Astrocyte (in vitro differentiated cells and primary cell): ENCODE results near the gene ULBP2. TPM values are rescaled to one million over a fixed set of nuclear protein-coding genes. Genes with fewer than 3 reads are reported as not detected.
"Not testable (repeated sequence)": the region's sequence is repeated elsewhere in the genome, so short reads cannot be mapped to it uniquely, and the experiment has no call there.

Source experiments
- DNase-seq: peaks from one replicate; pipeline ENCODE4 v3.0.0-alpha.2; 2010; ENCODE audit warnings: low read depth
- FAIRE-seq: peaks from 2 replicates; lab custom pipeline; 2011; peaks lifted over from hg19 to GRCh38; lab: Jason Lieb, UNC
- H2AFZ ChIP-seq: 2 replicates; pipeline ENCODE4 v1.6.0; 2012; ENCODE audit warnings: low read depth, low read length, inconsistent platforms
- H3K27ac ChIP-seq: 2 replicates; pipeline ENCODE4 v1.5.1; 2011; ENCODE audit warnings: low read depth, low read length, inconsistent platforms
- H3K27me3 ChIP-seq: 2 replicates; pipeline ENCODE4 v1.6.0; 2011; ENCODE audit warnings: low read length, inconsistent platforms; ENCODE audit not compliant: insufficient read depth
- H3K36me3 ChIP-seq: 2 replicates; pipeline ENCODE4 v1.5.1; 2011; ENCODE audit warnings: low read length, inconsistent platforms; ENCODE audit not compliant: insufficient read depth
- H3K4me1 ChIP-seq: 2 replicates; pipeline ENCODE4 v1.5.1; 2011; ENCODE audit warnings: low read length, inconsistent platforms; ENCODE audit not compliant: insufficient read depth
- H3K4me2 ChIP-seq: 2 replicates; pipeline ENCODE4 v1.6.0; 2012; ENCODE audit warnings: low read length, inconsistent platforms
- H3K4me3 ChIP-seq: 2 replicates; pipeline ENCODE4 v1.5.1; 2011; ENCODE audit warnings: low read depth, mild to moderate bottlenecking, low read length, inconsistent platforms; ENCODE audit not compliant: insufficient read depth
- H3K79me2 ChIP-seq: 2 replicates; pipeline ENCODE4 v1.6.0; 2012; ENCODE audit warnings: mild to moderate bottlenecking, low read length, inconsistent platforms; ENCODE audit not compliant: insufficient read depth
- H3K9ac ChIP-seq: 2 replicates; pipeline ENCODE4 v1.6.0; 2012; ENCODE audit warnings: mild to moderate bottlenecking, low read length, inconsistent platforms
- H3K9me3 ChIP-seq: 2 replicates; pipeline ENCODE4 v1.5.1; 2012; ENCODE audit warnings: low read depth, mild to moderate bottlenecking, low read length, inconsistent platforms; ENCODE audit not compliant: insufficient read depth
- H4K20me1 ChIP-seq: 2 replicates; pipeline ENCODE4 v1.6.0; 2012; ENCODE audit warnings: low read length, inconsistent platforms; ENCODE audit not compliant: insufficient read depth
- H3K27ac Mint-ChIP-seq: one replicate; pipeline ENCODE4 v1.8.0; 2021; ENCODE audit warnings: mild to moderate bottlenecking, mixed read lengths; ENCODE audit not compliant: unreplicated experiment
- H3K27me3 Mint-ChIP-seq: one replicate; pipeline ENCODE4 v1.8.0; 2021; ENCODE audit warnings: low read depth, mixed read lengths; ENCODE audit not compliant: unreplicated experiment
- H3K36me3 Mint-ChIP-seq: one replicate; pipeline ENCODE4 v1.8.0; 2021; ENCODE audit warnings: low read depth, mixed read lengths; ENCODE audit not compliant: unreplicated experiment
- H3K4me1 Mint-ChIP-seq: one replicate; pipeline ENCODE4 v1.8.0; 2021; ENCODE audit warnings: low read depth, mixed read lengths; ENCODE audit not compliant: unreplicated experiment
- H3K4me3 Mint-ChIP-seq: one replicate; pipeline ENCODE4 v1.8.0; 2021; ENCODE audit warnings: mild to moderate bottlenecking, moderate library complexity, mixed read lengths; ENCODE audit not compliant: unreplicated experiment
- H3K9me3 Mint-ChIP-seq: one replicate; pipeline ENCODE4 v1.8.0; 2021; ENCODE audit warnings: mild to moderate bottlenecking, mixed read lengths; ENCODE audit not compliant: unreplicated experiment
- EZH2 ChIP-seq: IDR thresholded peaks from 2 replicates; pipeline ENCODE4 v1.6.1; 2012; ENCODE audit warnings: mild to moderate bottlenecking, low read length, inconsistent platforms; ENCODE audit not compliant: insufficient read depth
- total RNA-seq: library from RNA; stranded (reverse); gene quantifications from 2 replicates; pipeline ENCODE4 v1.2.1, GENCODE V29; 2021
- TF ChIP-seq, protein P1 (sequence below): IDR thresholded peaks from 2 replicates; pipeline ENCODE4 v1.5.1; 2011; ENCODE audit warnings: low read depth, mild to moderate bottlenecking, inconsistent platforms, low read length, moderate library complexity; ENCODE audit not compliant: insufficient read depth

The ULBP2 gene
- total RNA-seq, 1 donor from 2014 or later = 7.3 TPM

DNA sequence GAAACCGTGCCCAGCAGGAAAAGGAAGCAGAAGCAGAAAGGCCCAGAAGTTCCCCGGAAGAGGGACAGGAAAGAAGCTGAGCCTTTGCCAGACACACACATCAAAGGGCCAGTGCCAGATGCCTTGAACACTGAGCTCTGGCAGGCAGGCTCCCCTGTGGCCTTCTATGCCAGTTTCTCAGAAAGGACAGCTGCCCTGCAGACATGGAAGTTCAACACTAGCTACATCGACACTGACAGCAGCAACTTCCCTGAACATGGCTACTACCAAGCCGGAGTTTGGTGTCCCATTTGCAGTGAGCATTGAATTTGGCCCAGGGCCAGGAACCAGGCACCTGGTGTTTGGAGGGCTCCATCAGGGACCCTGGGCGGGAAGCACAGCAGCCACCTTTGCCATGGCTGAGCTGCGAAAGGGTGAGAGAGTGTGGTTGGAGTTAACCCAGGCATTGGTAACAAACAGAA, 35.9 kb upstream of the ULBP2 start:
- H3K4me3 ChIP-seq = no peak overlapping the region
- no peak for DNase-seq
- H3K27ac ChIP-seq = no peak overlapping the region
- no peaks in the 10 kb centered on the region for H4K20me1 ChIP-seq
- TF ChIP-seq, protein P1, sequence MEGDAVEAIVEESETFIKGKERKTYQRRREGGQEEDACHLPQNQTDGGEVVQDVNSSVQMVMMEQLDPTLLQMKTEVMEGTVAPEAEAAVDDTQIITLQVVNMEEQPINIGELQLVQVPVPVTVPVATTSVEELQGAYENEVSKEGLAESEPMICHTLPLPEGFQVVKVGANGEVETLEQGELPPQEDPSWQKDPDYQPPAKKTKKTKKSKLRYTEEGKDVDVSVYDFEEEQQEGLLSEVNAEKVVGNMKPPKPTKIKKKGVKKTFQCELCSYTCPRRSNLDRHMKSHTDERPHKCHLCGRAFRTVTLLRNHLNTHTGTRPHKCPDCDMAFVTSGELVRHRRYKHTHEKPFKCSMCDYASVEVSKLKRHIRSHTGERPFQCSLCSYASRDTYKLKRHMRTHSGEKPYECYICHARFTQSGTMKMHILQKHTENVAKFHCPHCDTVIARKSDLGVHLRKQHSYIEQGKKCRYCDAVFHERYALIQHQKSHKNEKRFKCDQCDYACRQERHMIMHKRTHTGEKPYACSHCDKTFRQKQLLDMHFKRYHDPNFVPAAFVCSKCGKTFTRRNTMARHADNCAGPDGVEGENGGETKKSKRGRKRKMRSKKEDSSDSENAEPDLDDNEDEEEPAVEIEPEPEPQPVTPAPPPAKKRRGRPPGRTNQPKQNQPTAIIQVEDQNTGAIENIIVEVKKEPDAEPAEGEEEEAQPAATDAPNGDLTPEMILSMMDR = no peak
- TF ChIP-seq EZH2 = no peak
- FAIRE-seq = no peak
- H3K4me2 ChIP-seq = no peak overlapping the region
- Mint-ChIP-seq H3K4me1 (no peaks in the 10 kb centered on the region), H3K27ac (no peak overlapping the region), H3K9me3 (peaks cover 12% of the 10 kb centered on the region), H3K36me3 (no peaks in the 10 kb centered on the region), H3K4me3 (no peak overlapping the region), H3K27me3 (peaks cover 59% of the 10 kb centered on the region)
- no peaks in the 10 kb centered on the region for H3K27me3 ChIP-seq
- H3K79me2 ChIP-seq = no peaks in the 10 kb centered on the region
- H3K9me3 ChIP-seq = peaks cover 10% of the 10 kb centered on the region
- H3K36me3 ChIP-seq = no peaks in the 10 kb centered on the region
- H3K4me1 ChIP-seq = no peaks in the 10 kb centered on the region
- no peak overlapping the region for H2AFZ ChIP-seq
- no peak overlapping the region for H3K9ac ChIP-seq

DNA sequence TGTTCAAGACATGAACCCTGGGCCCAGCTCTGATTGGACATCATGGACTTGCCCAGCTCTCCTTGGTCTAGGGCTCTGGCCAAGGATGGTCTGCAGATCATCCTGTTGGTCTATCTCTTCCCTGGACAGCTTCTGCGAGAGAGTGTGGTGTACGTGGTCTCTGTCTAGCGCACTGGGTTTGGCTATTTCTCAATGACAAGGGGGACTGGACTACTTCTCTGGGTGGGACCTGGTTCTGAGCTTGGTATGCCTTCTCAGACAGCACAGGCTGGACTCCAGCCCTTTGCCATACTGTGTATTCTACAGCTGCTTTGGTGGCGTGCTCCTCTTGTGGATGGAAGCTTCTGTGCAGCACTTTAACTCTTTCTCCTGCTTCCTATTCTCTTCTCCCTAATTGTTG, 35.4 kb upstream of the ULBP2 start:
- H3K4me2 ChIP-seq = no peak overlapping the region
- no peaks in the 10 kb centered on the region for H3K79me2 ChIP-seq
- no peak for DNase-seq
- FAIRE-seq = no peak
- H3K27me3 Mint-ChIP-seq = peaks cover 61% of the 10 kb centered on the region
- H2AFZ ChIP-seq = no peak overlapping the region
- no peak overlapping the region for H3K9ac ChIP-seq
- no peak overlapping the region for H3K27ac ChIP-seq
- H3K36me3 Mint-ChIP-seq = no peaks in the 10 kb centered on the region
- H3K27ac Mint-ChIP-seq = no peak overlapping the region
- no peaks in the 10 kb centered on the region for H3K27me3 ChIP-seq
- H4K20me1 ChIP-seq = no peaks in the 10 kb centered on the region
- no peak overlapping the region for H3K4me3 ChIP-seq
- no peaks in the 10 kb centered on the region for H3K4me1 Mint-ChIP-seq
- no peaks in the 10 kb centered on the region for H3K4me1 ChIP-seq
- no peaks in the 10 kb centered on the region for H3K36me3 ChIP-seq
- peaks cover 10% of the 10 kb centered on the region for H3K9me3 ChIP-seq
- peaks cover 12% of the 10 kb centered on the region for H3K9me3 Mint-ChIP-seq
- no peak overlapping the region for H3K4me3 Mint-ChIP-seq
- no peak for TF ChIP-seq EZH2
- TF ChIP-seq, protein P1 = no peak

DNA sequence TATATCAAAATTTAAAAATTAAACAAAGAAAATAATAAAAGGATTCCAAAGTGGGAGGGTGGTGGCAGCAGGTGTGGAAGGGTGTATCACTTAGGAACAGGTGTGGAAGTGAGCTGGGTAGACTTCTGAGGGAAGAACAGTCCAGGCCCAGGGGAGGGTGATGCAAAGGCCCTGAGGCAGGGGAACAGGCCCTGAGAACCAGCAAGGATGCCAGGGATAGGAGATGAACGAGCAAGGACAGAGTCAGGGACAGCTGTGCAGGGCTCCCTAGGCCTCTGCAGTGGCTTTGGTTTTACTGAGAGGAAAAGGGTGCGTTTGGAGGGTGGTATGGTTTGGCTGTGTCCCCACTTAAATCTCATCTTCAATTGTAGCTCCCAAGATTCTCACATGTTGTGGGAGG, 34.5 kb upstream of the ULBP2 start:
- DNase-seq (no peak), FAIRE-seq (no peak)
- Mint-ChIP-seq H3K36me3 (no peaks in the 10 kb centered on the region), H3K27me3 (peaks cover 59% of the 10 kb centered on the region), H3K9me3 (peaks cover 12% of the 10 kb centered on the region), H3K4me1 (no peaks in the 10 kb centered on the region), H3K4me3 (no peak overlapping the region), H3K27ac (no peak overlapping the region)
- Histone ChIP-seq H3K4me2 (no peak overlapping the region), H4K20me1 (no peaks in the 10 kb centered on the region), H3K27ac (no peak overlapping the region), H3K27me3 (no peaks in the 10 kb centered on the region), H3K9me3 (peaks cover 10% of the 10 kb centered on the region), H3K36me3 (no peaks in the 10 kb centered on the region), H3K79me2 (no peaks in the 10 kb centered on the region), H2AFZ (no peak overlapping the region), H3K9ac (no peak overlapping the region), H3K4me3 (no peak overlapping the region), H3K4me1 (no peaks in the 10 kb centered on the region)
- no peak for TF ChIP-seq EZH2
- TF ChIP-seq, protein P1 = no peak

DNA sequence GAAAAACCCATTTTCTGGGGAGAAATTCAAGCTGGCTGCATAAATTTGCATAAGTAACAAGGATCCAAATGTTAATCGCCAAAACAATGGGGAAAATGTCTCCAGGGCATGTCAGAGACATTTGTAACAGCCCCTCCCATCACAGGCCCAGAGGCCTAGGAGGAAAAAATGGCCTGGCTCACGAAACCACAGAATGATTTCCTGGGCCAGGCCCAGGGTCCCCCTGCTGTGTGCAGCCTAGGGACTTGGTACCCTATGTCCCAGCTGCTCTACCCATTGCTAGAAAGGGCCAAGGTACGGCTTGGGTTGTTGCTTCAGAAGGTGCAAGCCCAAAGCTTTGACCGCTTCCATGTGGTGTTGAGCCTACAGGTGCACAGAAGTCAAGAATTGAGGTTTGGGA, 33.3 kb upstream of the ULBP2 start:
- not testable (repeated sequence) for H3K27ac ChIP-seq, H2AFZ ChIP-seq, DNase-seq, H3K4me2 ChIP-seq, H3K4me1 ChIP-seq, H3K9ac ChIP-seq, H3K27ac Mint-ChIP-seq, H3K4me3 ChIP-seq, H4K20me1 ChIP-seq, H3K36me3 Mint-ChIP-seq, H3K27me3 ChIP-seq, FAIRE-seq, H3K79me2 ChIP-seq, H3K4me1 Mint-ChIP-seq, H3K4me3 Mint-ChIP-seq, H3K36me3 ChIP-seq
- Mint-ChIP-seq H3K9me3 (peaks cover 12% of the 10 kb centered on the region), H3K27me3 (peaks cover 60% of the 10 kb centered on the region)
- H3K9me3 ChIP-seq = peaks cover 10% of the 10 kb centered on the region
